HepG2 (cell line): ENCODE measurements around the gene ACTR1B. TPM values are rescaled to one million over a fixed set of nuclear protein-coding genes. Genes with fewer than 3 reads are reported as not detected.

Source experiments
- CBX2 ChIP-seq, 2 experiments: fragments of 200-600 bp in 1 of 2; sonication (generic); formaldehyde crosslinking in 1 of 2; IDR thresholded peaks; 2 replicates each; pipeline versions ENCODE4 v1.7.0 to v1.8.1; 2018 to 2022; ENCODE audit warnings: low read depth in 2 of 2, low read length in 1 of 2, mild to moderate bottlenecking in 1 of 2, missing genetic modification reagents in 1 of 2
- ESRRA ChIP-seq: sonication (generic); formaldehyde crosslinking; IDR thresholded peaks from 2 replicates; pipeline ENCODE4 v1.5.1; 2020; ENCODE audit warnings: mild to moderate bottlenecking, low read depth, missing genetic modification reagents
- FIP1L1 ChIP-seq: fragments of 200-400 bp; formaldehyde crosslinking; IDR thresholded peaks from 2 replicates; pipeline ENCODE4 v1.6.1; 2018; ENCODE audit warnings: low read depth, mild to moderate bottlenecking, low read length, moderate library complexity, borderline replicate concordance; ENCODE audit not compliant: insufficient read depth
- FOXA3 ChIP-seq: IDR thresholded peaks from 2 replicates; pipeline ENCODE4 v1.6.1; 2016; ENCODE audit warnings: missing genetic modification reagents, missing compliant biosample characterization
- IKZF4 ChIP-seq: sonication (generic); formaldehyde crosslinking; IDR thresholded peaks from 2 replicates; pipeline ENCODE4 v1.5.1; 2020; ENCODE audit warnings: borderline replicate concordance, mild to moderate bottlenecking, low read depth, missing genetic modification reagents; ENCODE audit errors: not compliant biosample characterization
- JDP2 ChIP-seq: sonication (generic); formaldehyde crosslinking; IDR thresholded peaks from 2 replicates; pipeline ENCODE4 v1.8.1; 2022; ENCODE audit warnings: missing genetic modification reagents, borderline replicate concordance
- NRL ChIP-seq: sonication (generic); formaldehyde crosslinking; IDR thresholded peaks from 2 replicates; pipeline ENCODE4 v1.5.0; 2020; ENCODE audit warnings: missing genetic modification reagents, mild to moderate bottlenecking, moderate library complexity, borderline replicate concordance
- PRMT3 ChIP-seq: sonication (generic); formaldehyde crosslinking; IDR thresholded peaks from 2 replicates; pipeline ENCODE4 v1.8.1; 2022; ENCODE audit warnings: low read depth, mild to moderate bottlenecking, moderate library complexity, missing genetic modification reagents, borderline replicate concordance
- RFX5 ChIP-seq: IDR thresholded peaks from 2 replicates; pipeline ENCODE4 v1.6.1; 2011; ENCODE audit warnings: low read depth, low read length, improper control_type of control experiment
- SATB2 ChIP-seq: sonication (generic); formaldehyde crosslinking; IDR thresholded peaks from 2 replicates; pipeline ENCODE4 v1.5.0; 2020; ENCODE audit warnings: missing genetic modification reagents
- SIN3A ChIP-seq: IDR thresholded peaks from 2 replicates; pipeline ENCODE4 v1.6.1; 2011; ENCODE audit warnings: low read depth, mild to moderate bottlenecking, control low read depth, low read length, borderline replicate concordance
- SMARCC2 ChIP-seq: fragments of 450-650 bp; IDR thresholded peaks from 2 replicates; pipeline ENCODE4 v1.6.1; 2017; ENCODE audit warnings: antibody characterized with exemption, mild to moderate bottlenecking
- TBX2 ChIP-seq: sonication (generic); formaldehyde crosslinking; IDR thresholded peaks from 2 replicates; pipeline ENCODE4 v1.5.0; 2020; ENCODE audit warnings: missing genetic modification reagents, mild to moderate bottlenecking, borderline replicate concordance
- ZFX ChIP-seq: sonication (generic); formaldehyde crosslinking; IDR thresholded peaks from 2 replicates; pipeline ENCODE4 v1.4.0; 2020; ENCODE audit warnings: mild to moderate bottlenecking, low read depth, missing genetic modification reagents, moderate library complexity
- ZNF10 ChIP-seq: sonication (generic); formaldehyde crosslinking; IDR thresholded peaks from 2 replicates; pipeline ENCODE4 v1.4.0; 2020; ENCODE audit warnings: mild to moderate bottlenecking, low read depth, missing genetic modification reagents, borderline replicate concordance
- ZNF121 ChIP-seq: sonication (generic); formaldehyde crosslinking; IDR thresholded peaks from 2 replicates; pipeline ENCODE4 v1.5.0; 2020; ENCODE audit warnings: mild to moderate bottlenecking, missing genetic modification reagents
- ZNF343 ChIP-seq: sonication (generic); formaldehyde crosslinking; IDR thresholded peaks from 2 replicates; pipeline ENCODE4 v1.4.0; 2020; ENCODE audit warnings: mild to moderate bottlenecking, missing genetic modification reagents
- ZNF407 ChIP-seq: sonication (generic); formaldehyde crosslinking; IDR thresholded peaks from one replicate; pipeline ENCODE4 v1.5.1; 2020; ENCODE audit warnings: mild to moderate bottlenecking, missing genetic modification reagents; ENCODE audit errors: not compliant biosample characterization
- ZNF431 ChIP-seq: sonication (generic); formaldehyde crosslinking; IDR thresholded peaks from 2 replicates; pipeline ENCODE4 v1.9.0; 2022; ENCODE audit warnings: missing genetic modification reagents, low read depth, mild to moderate bottlenecking, borderline replicate concordance
- ZNF678 ChIP-seq: sonication (generic); formaldehyde crosslinking; IDR thresholded peaks from 2 replicates; pipeline ENCODE4 v1.4.0; 2020; ENCODE audit warnings: mild to moderate bottlenecking, missing genetic modification reagents
- polyA plus RNA-seq, 8 experiments: library from polyadenylated mRNA; depleted of rRNA in 3 of 8; stranded (reverse) in 7 of 8; unstranded in 1 of 8; fragments of >200 nt; fragmentation: Illumina TruSeq in 4 of 8; extraction: Trizol in 4 of 8; gene quantifications; 2 replicates each; pipeline versions ENCODE4 v1.2.1 to v1.2.3, GENCODE V29; 2011 to 2016; ENCODE audit warnings: low read depth in 4 of 8, missing spikeins in 1 of 8, mixed read lengths in 1 of 8; ENCODE audit not compliant: insufficient read depth in 1 of 8
- total RNA-seq, 5 experiments: library from RNA; depleted of rRNA; stranded (reverse); fragments of >200 nt; fragmentation: Illumina TruSeq; extraction: Trizol; gene quantifications; 2 replicates each; pipeline ENCODE4 v1.2.3, GENCODE V29; 2016; ENCODE audit warnings: low read depth in 1 of 5

Gene ACTR1B
- total and polyA plus RNA-seq, 2 of the 13 experiments (the other 11 are each of a cell fraction or from before 2014, with no cell fraction given): 61.7 to 76.7 TPM

GRCh38 chr2:97645695-97646629 lies 17.9 kb downstream of the ACTR1B start, which contains the start of gene COX5B (continued):
- TF ChIP-seq ZNF407 (peak; percentile 95), IKZF4 (peak; percentile 33), FOXA3 (CRISPR knock-in tag) (peak; percentile 55; the same call in 1 of the 2 replicates), ZNF678 (CRISPR knock-in tag) (0 out of 2 replicates have a peak, but pooled peaks have one; percentile 76), ZNF10 (CRISPR knock-in tag) (no peak), NRL (peak; percentile 90), TBX2 (CRISPR knock-in tag) (peak; percentile 78), SMARCC2 (no peak), ZNF343 (no peak), ZFX (peak; percentile 99), RFX5 (no peak; the same call in 1 of the 2 replicates), JDP2 (no peak), FIP1L1 (no peak), CBX2 (IDR thresholded peaks at IDR 0.05; ENCODE audit: low read depth, low read length) (no peak), CBX2 (CRISPR knock-in tag; IDR thresholded peaks at IDR 0.05; ENCODE audit: low read depth) (no peak), SIN3A (peak; percentile 91; the same call in 1 of the 2 replicates), PRMT3 (CRISPR knock-in tag) (no peak), ESRRA (CRISPR knock-in tag) (no peak; the same call in 1 of the 2 replicates), ZNF431 (CRISPR knock-in tag) (no peak), SATB2 (CRISPR knock-in tag) (peak; percentile 82; the same call in 1 of the 2 replicates), ZNF121 (CRISPR knock-in tag) (no peak)
